Endometrial microvascular endothelial cells (primary cell): ENCODE data around the gene EPHB4. TPM values are rescaled to one million over a fixed set of nuclear protein-coding genes. Genes with fewer than 3 reads are reported as not detected.

Experiments
- in situ Hi-C: cut with HindIII; loops from 2 replicates; pipeline ENCODE4 v1.10.0; 2017; ENCODE audit warnings: low sequenced_read_pairs, low pct_unique_long_range_greater_than_20kb; ENCODE audit errors: inconsistent ontology term
- total RNA-seq: library from RNA; depleted of rRNA; stranded (reverse); fragments of >200 nt; gene quantifications from one replicate; pipeline ENCODE4 v1.2.3, GENCODE V29; 2015; ENCODE audit errors: inconsistent ontology term

The EPHB4 gene
- 78.6 TPM for total RNA-seq

DNA sequence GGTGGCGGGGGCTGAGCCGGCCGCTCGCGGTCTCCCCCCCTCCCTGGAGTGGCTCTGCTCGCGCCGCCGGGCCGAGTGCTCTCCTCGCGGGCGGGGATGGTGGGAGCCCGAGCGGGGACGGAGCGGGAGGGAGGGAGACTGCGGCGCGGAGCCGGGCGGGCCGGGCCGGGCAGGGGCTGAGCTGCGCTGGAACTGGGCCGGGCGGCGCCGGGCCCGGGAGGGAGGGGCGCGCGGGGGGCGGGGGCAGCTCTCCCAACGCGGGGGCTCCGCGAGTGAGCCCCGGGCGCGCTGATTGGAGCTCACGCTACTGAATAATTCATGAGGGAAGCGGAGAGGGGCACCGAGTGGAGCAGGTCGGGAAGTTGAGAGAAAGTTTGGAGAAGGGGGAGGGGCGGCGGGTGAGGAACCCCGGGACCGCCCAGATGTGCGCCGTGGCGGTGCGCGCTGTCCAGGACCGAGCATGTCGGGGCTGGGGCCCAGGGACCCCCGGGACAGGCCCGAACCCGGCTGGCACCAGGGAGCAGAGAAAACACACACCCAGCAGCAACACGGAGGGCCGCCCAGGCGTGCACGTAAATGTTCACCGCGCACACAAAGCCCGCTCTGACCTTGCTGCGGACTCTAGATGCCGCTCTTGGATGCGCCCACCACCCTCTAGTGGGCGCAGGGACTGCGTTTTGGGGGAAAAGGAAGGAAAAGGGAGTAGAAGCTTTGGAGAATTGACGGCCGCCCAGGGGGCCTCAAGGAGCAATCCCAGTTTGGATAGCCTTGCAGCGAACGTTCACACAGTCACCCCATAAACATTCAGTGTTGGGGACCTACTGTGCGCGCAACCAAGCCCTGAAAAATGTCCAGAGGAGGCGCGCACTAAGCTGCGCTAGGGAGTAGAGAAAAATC lies at the start of gene EPHB4:
TSS of gene EPHB4 (minus strand) at position 194 of the 897 bp plus-strand sequence. CDS start 493 bp downstream, outside the sequence.
- in situ Hi-C loops = no loop called here

DNA sequence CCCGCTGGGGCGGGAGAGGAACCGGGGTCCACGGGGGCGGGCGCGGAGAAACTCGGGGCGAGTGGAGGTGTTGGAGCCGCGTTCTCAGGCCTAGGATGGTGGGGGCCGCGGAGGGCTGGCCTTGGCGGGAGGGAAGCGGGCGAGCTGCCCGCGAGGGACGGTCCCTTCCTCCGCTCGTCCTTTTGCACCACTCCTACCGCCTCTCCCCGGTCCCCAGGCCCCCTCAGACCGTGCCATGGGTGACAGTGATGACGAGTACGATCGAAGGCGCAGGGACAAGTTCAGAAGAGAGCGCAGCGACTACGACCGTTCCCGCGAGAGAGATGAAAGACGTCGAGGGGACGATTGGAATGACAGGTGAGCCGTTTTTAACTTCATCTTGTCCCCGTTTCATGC lies 48.0 kb upstream of the EPHB4 start:
- in situ Hi-C loops = no loop called here

DNA sequence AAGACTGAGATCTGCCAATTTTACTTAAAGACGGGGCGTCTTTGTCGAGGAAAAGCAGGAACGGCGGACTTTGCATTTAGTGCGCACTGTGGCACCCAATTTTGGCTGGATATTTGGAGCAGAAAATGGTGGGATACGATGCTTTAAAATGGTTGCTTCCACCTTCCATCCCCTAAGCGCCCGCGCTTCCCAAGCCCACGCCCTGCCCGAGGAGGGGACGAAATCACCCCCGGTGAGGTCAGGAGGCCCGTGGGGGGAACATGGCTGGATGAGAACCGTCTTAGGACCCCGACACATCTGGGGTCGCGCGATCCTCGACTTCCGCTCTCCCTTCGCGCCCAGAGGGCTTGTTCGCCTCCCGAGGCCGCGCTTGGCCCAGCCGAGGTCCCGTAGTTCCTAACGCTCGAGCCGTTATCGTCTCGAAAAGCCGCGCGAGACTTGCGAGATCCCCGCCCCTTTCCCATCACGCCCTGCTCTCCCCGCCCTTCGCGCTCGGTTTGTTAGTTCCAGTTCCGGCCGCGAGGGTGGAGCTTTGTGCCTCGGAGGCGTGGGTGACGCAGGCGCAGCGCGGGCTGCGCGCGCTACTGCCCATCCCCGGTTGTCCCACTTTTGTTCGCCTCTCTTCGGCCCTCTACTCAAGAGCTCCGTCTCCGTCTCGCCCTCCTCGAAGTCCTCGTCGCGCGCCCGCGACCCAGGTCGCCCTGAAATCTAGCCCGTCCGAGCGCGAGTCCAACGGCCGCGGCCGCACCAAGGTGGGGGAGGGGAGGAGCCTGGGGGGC lies 47.4 kb upstream of the EPHB4 start, which contains the start of gene SRRT:
TSS of gene SRRT (plus strand) at position 527 of the 779 bp plus-strand sequence. CDS start 488 bp downstream, outside the sequence.
- in situ Hi-C loops = no loop called here

DNA sequence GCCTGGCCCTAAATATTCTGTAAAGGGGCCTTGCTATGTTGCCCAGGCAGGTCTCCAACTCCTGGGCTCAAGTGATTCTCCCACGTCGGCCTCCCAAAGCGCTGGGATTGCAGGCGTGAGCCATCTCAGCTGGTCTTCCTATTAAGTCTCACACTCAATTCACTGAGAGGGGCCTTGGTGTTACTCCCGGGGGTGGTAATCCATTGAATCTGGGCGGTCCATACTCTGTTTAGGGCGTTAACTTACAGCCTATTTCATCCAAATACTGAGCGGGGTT lies 46.9 kb upstream of the EPHB4 start:
- in situ Hi-C loops = no loop called here

DNA sequence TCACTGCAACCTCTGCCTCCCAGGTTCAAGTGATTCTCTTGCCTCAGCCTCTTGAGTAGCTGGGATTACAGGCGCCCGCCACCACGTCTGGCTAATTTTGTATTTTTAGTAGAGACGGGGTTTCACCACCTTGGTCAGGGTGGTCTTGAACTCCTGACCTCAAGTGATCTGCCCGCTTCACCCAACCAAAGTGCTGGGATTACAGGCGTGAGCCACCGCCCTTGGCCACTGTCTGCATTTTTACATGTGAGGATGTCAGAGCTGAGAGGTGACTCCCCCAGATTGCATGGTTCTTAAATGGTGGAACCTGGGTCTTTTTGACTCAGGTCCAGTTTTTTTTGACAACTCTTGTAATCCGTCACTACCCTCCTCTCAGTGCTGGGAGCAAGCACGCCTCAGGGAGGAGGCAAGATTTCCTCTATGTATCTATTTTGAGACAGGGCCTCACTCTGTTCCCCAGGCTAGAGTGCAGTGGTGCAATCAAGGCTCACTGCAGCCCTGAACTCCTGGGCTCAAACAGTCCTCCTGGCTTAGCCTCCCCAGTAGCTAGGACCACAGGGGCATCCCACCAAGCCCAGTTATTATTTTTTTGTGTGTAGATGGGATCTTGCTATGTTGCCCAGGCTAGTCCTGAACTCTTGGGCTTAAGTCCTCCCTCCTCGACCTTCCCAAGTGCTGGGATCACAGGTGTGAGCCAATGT lies 46.4 kb upstream of the EPHB4 start:
- in situ Hi-C loops = no loop called here

DNA sequence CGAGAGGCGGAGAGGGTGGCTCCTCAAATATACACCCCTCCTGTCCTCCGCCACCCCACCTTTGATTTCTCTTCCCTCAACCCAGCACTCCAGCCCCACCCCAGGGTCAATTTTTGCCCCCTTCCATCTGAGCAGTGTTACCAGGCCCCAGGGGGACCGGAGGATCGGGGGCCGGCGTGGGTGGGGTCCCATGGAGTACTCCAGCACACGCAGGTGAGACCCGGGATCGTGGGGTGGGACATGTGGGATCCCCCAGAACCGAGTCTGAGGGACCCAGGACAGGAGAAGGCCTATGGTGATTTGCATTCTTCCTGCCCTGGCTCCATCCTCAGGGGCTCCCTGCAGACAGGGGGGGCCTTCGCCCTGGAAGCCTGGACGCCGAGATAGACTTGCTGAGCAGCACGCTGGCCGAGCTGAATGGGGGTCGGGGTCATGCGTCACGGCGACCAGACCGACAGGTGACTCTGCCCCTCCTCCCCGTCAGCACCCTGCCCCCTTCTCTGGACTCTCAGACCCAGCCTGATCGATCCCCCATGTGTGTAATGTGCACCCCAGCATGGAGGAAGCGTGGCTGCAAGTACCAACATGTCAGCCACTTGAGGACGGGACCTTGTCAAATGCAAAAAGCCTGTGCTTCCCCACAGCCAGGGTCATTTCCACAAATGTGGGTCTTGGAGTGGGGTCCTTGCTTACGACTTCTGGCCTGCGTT lies 40.6 kb upstream of the EPHB4 start:
- in situ Hi-C loops = no loop called here

DNA sequence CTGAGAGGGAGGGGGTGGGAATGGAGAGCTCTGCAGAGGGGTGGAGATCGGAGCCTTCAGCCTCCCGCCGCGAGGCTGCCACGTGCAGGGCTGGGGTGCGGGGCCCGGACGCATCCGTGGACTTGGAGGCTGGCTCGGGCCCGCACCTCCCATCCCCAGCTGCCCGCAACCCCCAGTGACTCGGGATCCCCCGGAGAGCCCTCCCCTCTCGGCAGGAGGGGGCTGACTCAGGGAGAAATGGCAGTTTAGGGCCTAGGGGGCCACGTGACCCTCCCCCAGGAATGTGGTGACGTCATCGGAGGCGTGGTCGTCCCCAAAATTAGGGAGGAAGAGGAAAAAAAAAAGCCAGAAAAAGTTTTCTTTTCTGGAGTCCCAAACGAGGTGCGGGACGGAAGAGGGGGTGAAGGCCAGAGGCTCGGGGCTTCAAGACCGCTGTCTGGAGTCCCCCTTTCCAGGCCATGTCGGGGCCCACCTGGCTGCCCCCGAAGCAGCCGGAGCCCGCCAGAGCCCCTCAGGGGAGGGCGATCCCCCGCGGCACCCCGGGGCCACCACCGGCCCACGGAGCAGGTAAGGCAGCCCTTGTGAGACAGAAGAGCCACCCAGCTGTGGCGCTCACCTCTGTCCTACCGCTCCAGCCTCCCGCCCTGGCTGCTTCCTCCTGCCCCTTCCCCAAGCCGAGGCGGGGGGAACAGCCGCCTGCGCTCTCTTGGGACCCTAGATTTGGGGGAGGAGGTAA lies 39.9 kb upstream of the EPHB4 start, which contains the start of gene TRIP6:
TSS of gene TRIP6 (plus strand) at position 348 of the 736 bp plus-strand sequence. CDS start at position 459, 111 bp downstream.
- in situ Hi-C loops = no loop called here

DNA sequence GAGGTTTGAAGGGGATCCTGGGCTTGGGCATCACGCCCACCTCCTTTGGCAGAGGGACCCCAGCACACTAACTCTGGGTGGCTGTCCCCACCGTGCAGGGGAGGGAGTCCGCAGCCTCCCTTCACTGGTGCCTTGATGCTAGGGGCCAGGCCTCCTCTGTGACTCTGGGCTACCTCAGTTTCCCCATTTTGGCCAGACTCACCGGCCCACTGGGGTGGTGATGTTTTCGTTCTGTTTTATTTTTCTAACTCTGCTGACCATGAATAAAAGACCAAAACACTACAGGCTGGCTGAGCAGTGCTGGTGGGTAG lies 39.4 kb upstream of the EPHB4 start:
- in situ Hi-C loops = no loop called here

DNA sequence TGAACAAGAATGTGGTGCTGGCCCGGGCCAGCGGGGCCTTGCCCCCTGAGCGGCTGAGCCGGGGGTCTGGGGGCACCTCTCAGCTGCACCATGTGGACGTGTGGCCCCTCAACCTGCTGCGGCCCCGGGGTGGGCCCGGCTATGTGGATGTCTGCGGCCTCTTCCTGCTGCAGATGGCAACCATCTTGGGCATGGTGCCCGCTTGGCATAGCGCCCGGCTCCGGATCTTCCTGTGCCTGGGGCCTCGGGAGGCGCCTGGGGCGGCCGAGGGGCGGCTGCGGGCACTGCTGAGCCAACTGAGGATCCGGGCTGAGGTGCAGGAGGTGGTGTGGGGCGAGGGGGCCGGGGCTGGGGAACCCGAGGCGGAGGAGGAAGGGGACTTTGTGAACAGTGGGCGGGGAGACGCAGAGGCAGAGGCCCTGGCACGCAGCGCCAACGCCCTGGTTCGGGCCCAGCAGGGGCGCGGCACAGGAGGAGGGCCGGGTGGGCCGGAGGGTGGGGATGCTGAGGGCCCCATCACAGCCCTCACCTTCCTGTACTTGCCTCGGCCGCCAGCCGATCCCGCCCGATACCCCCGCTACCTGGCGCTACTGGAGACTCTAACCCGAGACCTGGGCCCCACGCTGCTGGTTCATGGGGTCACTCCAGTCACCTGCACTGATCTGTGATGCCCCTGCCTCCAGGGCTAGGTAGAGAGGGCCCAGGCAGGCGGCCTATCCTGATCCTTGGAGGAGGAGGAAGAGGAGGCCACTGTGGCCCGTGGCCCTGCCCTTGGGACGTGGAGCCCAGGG lies 38.8 kb upstream of the EPHB4 start:
- in situ Hi-C loops = no loop called here

DNA sequence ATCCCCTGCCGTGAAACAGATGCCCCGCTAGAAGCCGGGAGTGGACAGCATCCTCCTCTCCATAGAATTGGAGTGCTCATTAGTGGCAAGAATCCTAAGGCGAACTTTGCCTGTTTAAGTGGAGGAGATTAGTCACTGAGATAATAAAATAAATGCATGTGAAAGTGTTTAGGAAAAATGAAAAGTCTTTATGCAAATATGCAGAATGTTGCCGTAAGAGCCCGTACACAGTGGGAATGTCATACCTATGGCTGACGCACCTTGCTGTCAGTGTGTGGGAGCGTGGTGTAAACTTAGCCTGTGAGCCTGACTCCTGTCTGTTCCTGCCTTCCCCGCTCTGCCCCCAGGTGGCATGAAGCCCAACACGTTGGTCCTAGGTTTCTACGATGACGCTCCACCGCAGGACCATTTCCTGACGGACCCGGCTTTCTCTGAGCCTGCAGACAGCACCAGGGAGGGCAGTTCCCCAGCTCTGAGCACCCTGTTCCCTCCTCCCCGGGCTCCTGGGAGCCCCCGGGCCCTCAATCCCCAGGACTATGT lies 38.1 kb upstream of the EPHB4 start:
- in situ Hi-C loops = no loop called here

DNA sequence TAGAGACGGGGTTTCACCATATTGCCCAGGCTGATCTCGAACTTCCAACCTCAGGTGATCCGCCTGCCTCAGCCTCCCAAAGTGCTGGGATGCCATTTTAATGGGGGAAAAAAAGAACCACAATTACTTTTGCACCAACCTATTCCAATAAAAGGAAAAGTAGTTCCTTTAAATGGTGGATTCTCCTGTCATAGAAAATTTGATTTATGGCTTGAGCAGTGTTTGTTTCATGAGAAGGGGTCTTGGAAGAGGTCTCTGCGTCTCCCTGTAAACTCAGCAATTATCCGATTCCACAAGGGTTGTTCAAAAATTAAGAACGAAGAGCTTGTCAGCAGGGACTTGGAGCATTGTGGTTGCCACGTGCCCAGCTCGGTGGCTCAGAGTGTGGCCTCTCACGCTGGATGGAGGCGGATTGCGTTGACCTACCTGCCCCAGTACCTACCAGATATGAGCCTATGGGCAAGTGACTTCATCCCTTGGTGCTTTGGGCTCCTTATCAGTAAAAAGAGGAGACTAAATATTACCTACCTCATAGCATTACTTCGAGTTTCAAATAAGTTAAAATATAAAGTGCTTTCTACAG lies 37.0 kb upstream of the EPHB4 start:
- in situ Hi-C loops = no loop called here

DNA sequence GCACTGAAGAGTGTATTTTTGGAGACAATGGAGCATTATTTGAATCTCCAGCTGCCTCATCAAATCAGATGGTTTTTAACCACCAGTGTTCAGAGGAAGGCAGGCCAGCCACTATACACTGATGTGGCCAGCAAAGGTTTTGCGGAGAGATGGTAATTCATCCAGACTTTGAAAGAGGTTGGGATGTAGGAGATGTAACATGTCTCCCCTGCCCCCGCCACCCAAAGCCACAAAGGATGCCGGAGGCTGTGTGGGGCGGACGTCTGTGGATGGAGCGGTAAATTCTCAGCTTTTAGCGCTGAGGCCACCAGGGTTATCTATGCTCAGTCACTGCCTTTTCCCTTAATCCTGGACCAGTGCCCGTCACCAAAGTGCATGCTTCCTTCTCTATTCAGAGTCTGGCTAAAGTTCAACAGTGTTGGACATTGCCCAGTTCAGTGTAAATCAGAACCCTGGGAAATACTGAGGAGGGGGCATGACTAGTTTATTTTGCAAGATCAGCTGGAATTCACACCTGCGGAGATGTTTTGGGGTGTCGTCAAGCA lies 36.2 kb upstream of the EPHB4 start:
- in situ Hi-C loops = no loop called here

DNA sequence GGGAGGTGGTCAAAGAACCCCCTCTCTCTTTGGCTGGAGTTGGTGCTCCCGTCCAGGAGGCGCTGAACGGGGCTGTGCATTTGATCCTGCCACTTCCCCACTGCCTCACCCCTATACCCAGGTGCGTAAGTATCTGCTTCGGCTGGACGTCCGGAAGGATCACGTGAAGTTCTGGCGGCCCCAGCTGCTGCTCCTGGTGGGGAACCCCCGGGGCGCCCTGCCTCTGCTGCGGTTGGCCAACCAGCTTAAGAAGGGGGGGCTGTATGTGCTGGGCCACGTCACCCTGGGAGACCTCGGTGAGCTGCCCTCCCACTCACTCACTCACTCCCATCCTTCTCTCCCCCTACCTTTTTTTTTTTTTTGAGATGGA lies 34.3 kb upstream of the EPHB4 start:
- in situ Hi-C loops = no loop called here

DNA sequence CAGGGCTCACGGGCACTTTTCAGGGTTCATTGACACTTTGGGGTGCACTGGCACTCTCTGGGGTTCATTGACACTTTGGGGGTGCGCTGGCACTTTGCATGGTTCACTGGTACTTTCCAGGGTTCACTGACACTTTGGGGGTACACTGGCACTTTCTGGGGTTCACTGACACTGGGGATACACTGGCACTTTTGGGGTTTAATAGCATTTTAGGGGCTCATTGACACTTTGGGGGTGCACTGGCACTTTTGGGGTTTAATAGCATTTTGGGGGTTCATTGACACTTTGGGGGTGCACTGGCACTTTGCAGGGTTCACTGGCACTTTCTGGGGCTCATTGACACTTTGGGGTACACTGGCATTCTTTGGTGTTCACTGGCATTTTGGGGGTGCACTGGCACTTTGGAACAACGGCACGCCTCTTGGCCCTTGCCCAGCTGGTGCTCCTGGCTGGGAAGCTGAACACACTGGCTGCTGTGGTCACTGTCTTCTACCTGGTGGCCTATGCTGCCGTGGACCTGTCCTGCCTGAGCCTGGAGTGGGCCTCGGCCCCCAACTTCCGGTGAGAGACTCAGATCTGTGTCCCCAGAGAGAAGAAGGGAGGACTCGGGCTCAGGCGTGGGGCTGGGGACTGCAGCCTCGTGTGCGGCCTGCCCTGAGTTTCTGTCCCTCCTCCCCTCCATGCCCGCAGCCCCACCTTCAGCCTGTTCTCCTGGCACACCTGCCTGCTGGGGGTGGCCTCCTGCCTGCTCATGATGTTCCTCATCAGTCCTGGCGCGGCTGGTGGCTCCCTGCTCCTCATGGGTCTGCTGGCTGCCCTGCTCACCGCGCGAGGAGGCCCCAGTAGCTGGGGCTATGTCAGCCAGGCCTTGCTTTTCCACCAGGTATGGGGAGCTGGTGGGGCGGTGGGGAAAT lies 33.6 kb upstream of the EPHB4 start:
- in situ Hi-C loops = no loop called here

DNA sequence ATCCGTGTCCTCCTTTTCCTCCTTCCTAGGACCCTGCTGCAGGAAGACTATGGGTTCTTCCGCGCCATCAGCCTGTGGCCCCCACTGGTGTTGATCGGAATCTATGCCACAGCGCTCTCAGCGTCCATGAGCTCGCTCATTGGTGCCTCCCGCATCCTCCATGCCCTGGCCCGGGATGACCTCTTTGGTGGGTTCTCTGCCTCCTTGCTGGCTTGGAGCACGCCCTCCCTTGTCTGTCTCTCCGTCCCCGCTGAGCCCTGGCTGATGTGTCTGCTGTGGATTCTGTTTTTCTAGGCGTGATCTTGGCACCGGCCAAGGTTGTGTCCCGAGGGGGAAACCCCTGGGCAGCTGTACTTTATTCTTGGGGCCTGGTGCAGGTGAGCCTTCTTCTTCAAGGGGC lies 32.5 kb upstream of the EPHB4 start:
- in situ Hi-C loops = no loop called here

DNA sequence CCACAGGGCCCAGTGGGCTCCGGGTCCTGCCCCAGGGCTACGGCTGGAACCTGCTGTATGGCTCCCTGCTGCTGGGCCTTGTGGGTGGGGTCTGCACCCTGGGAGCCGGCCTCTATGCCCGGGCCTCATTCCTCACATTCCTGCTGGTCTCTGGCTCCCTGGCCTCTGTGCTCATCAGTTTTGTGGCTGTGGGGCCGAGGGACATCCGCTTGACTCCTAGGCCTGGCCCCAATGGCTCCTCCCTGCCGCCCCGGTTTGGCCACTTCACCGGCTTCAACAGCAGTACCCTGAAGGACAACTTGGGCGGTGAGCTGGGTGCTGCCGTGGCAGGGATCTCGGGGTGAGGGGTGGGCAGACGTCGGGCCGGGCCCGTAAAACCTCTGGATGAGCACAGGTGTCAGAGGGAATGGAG lies 29.6 kb upstream of the EPHB4 start:
- in situ Hi-C loops = no loop called here
